ENCODE measurements around the gene ATP2B2.
"Not testable (repeated sequence)": the region's sequence is repeated elsewhere in the genome, so short reads cannot be mapped to it uniquely, and the experiment has no call there.

Gene ATP2B2

GRCh38 chr3:10300087-10300486, 205.3 kb downstream of the ATP2B2 start:
- no peaks in the 10 kb centered on the region for H4K20me1 ChIP-seq (ENCODE audit: insufficient read depth)
- TF ChIP-seq, protein P1, sequence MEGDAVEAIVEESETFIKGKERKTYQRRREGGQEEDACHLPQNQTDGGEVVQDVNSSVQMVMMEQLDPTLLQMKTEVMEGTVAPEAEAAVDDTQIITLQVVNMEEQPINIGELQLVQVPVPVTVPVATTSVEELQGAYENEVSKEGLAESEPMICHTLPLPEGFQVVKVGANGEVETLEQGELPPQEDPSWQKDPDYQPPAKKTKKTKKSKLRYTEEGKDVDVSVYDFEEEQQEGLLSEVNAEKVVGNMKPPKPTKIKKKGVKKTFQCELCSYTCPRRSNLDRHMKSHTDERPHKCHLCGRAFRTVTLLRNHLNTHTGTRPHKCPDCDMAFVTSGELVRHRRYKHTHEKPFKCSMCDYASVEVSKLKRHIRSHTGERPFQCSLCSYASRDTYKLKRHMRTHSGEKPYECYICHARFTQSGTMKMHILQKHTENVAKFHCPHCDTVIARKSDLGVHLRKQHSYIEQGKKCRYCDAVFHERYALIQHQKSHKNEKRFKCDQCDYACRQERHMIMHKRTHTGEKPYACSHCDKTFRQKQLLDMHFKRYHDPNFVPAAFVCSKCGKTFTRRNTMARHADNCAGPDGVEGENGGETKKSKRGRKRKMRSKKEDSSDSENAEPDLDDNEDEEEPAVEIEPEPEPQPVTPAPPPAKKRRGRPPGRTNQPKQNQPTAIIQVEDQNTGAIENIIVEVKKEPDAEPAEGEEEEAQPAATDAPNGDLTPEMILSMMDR (conservative IDR thresholded peaks at IDR 0.05; ENCODE audit: low read depth, low read length) = no peak
- H3K36me3 ChIP-seq (ENCODE audit: insufficient read depth) = no peaks in the 10 kb centered on the region
- no peak overlapping the region for H2AFZ ChIP-seq (ENCODE audit: low read depth)
- H3K4me1 ChIP-seq (ENCODE audit: low read depth, poor library complexity, severe bottlenecking) = peaks cover 13% of the 10 kb centered on the region
- H3K4me3 ChIP-seq (IDR thresholded peaks at IDR 0.05; ENCODE audit: insufficient read depth, low read depth, low read length) = no peak overlapping the region
- H3K27me3 ChIP-seq (ENCODE audit: insufficient read depth, low read depth) = no peaks in the 10 kb centered on the region
- no peak overlapping the region for H3K27ac ChIP-seq
- H3K79me2 ChIP-seq (ENCODE audit: insufficient read depth, low read depth) = no peaks in the 10 kb centered on the region
- H3K4me2 ChIP-seq = no peak overlapping the region
- no peak overlapping the region for H3K9ac ChIP-seq

DNA sequence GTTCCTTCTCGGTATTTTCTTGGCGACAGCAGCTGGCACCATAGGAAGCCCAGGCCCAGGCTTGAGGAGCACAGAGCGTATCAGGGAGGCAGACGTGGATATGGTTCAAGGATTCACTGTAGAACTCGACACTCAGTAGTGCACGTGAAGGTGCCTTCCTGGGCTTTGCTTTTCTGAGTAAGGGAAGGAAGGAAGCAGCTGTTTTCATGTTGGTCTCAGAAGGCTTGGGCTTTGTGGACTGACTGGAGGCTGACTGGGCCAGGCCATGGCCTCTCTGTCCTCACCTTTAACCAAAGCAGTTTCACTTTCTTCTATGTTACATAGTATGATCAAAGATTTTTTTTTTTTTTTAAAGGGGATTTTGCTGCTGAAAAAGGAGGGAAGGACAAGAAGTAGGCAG, 205.7 kb downstream of the ATP2B2 start:
- no peaks in the 10 kb centered on the region for H3K36me3 ChIP-seq (ENCODE audit: insufficient read depth)

GRCh38 chr3:10299175-10299574, 206.2 kb downstream of the ATP2B2 start:
- no peaks in the 10 kb centered on the region for H3K79me2 ChIP-seq (ENCODE audit: insufficient read depth, low read depth)
- TF ChIP-seq, protein P1 (conservative IDR thresholded peaks at IDR 0.05; ENCODE audit: low read depth, low read length) = no peak
- H2AFZ ChIP-seq (ENCODE audit: low read depth) = no peak overlapping the region
- H3K36me3 ChIP-seq (ENCODE audit: insufficient read depth) = no peaks in the 10 kb centered on the region
- H3K4me3 ChIP-seq (IDR thresholded peaks at IDR 0.05; ENCODE audit: insufficient read depth, low read depth, low read length) = no peak overlapping the region
- H3K4me2 ChIP-seq = no peak overlapping the region
- no peaks in the 10 kb centered on the region for H3K27me3 ChIP-seq (ENCODE audit: insufficient read depth, low read depth)
- H3K27ac ChIP-seq = no peak overlapping the region
- H3K4me1 ChIP-seq (ENCODE audit: low read depth, poor library complexity, severe bottlenecking) = peaks cover 13% of the 10 kb centered on the region
- no peak overlapping the region for H3K9ac ChIP-seq
- no peaks in the 10 kb centered on the region for H4K20me1 ChIP-seq (ENCODE audit: insufficient read depth)

More for the DNA sequence above, 205.7 kb downstream of the ATP2B2 start:
- Histone ChIP-seq H4K20me1 (ENCODE audit: insufficient read depth) (no peaks in the 10 kb centered on the region), H3K4me1 (ENCODE audit: low read depth, poor library complexity, severe bottlenecking) (peaks cover 13% of the 10 kb centered on the region), H2AFZ (ENCODE audit: low read depth) (no peak overlapping the region), H3K79me2 (ENCODE audit: insufficient read depth, low read depth) (no peaks in the 10 kb centered on the region), H3K27me3 (ENCODE audit: insufficient read depth, low read depth) (no peaks in the 10 kb centered on the region), H3K4me3 (IDR thresholded peaks at IDR 0.05; ENCODE audit: insufficient read depth, low read depth, low read length) (no peak overlapping the region), H3K9ac (no peak overlapping the region), H3K4me2 (no peak overlapping the region), H3K27ac (no peak overlapping the region)
- TF ChIP-seq, protein P1 (conservative IDR thresholded peaks at IDR 0.05; ENCODE audit: low read depth, low read length) = no peak

DNA sequence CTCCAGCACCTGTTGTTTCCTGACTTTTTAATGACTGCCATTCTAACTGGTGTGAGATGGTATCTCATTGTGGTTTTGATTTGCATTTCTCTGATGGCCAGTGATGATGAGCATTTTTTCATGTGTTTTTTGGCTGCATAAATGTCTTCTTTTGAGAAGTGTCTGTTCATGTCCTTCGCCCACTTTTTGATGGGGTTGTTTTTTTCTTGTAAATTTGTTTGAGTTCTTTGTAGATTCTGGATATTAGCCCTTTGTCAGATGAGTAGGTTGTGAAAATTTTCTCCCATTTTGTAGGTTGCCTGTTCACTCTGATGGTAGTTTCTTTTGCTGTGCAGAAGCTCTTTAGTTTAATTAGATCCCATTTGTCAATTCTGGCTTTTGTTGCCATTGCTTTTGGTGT, 207.3 kb downstream of the ATP2B2 start:
- not testable (repeated sequence) for H3K36me3 ChIP-seq (ENCODE audit: insufficient read depth); H3K79me2 ChIP-seq (ENCODE audit: insufficient read depth, low read depth); H3K27me3 ChIP-seq (ENCODE audit: insufficient read depth, low read depth); H3K4me2 ChIP-seq; H4K20me1 ChIP-seq (ENCODE audit: insufficient read depth); H3K4me3 ChIP-seq (IDR thresholded peaks at IDR 0.05; ENCODE audit: insufficient read depth, low read depth, low read length); H3K27ac ChIP-seq; H3K9ac ChIP-seq; H2AFZ ChIP-seq (ENCODE audit: low read depth)
- peaks cover 13% of the 10 kb centered on the region for H3K4me1 ChIP-seq (ENCODE audit: low read depth, poor library complexity, severe bottlenecking)

- Histone ChIP-seq H3K4me2 (no peak overlapping the region), H3K79me2 (ENCODE audit: insufficient read depth, low read depth) (no peaks in the 10 kb centered on the region), H3K27ac (no peak overlapping the region), H3K4me3 (IDR thresholded peaks at IDR 0.05; ENCODE audit: insufficient read depth, low read depth, low read length) (no peak overlapping the region), H3K9ac (no peak overlapping the region), H2AFZ (ENCODE audit: low read depth) (no peak overlapping the region), H3K4me1 (ENCODE audit: low read depth, poor library complexity, severe bottlenecking) (peaks cover 4% of the 10 kb centered on the region), H3K36me3 (ENCODE audit: insufficient read depth) (no peaks in the 10 kb centered on the region), H3K27me3 (ENCODE audit: insufficient read depth, low read depth) (no peaks in the 10 kb centered on the region), H4K20me1 (ENCODE audit: insufficient read depth) (no peaks in the 10 kb centered on the region)
- TF ChIP-seq, protein P1 (conservative IDR thresholded peaks at IDR 0.05; ENCODE audit: low read depth, low read length) = no peak
These were observed 211.3 kb downstream of the ATP2B2 start for GRCh38 chr3:10294030-10294586.
